ENCODE measurements around the gene DOCK4. TPM values are rescaled to one million over a fixed set of nuclear protein-coding genes. Genes with fewer than 3 reads are reported as not detected.

Gene DOCK4
- total and polyA plus RNA-seq, 5 donors from 2014 or later = 0.44 TPM; not detected in 4

GRCh38 chr7:112118581-112119566, 87.3 kb downstream of the DOCK4 start:
- DNase-seq (no peak), ATAC-seq (ENCODE audit: low read depth in 2 of 2) (no peak)
- H3K9me3 ChIP-seq (ENCODE audit: control insufficient read depth in 2 of 2, low read length in 2 of 2) = no peaks in the 10 kb centered on the region
- H3K4me3 Mint-ChIP-seq = no peak overlapping the region
- H3K27ac Mint-ChIP-seq = no peak overlapping the region
- H3K4me3 ChIP-seq (ENCODE audit: low read depth, low read length) = no peak overlapping the region
- no peaks in the 10 kb centered on the region for H3K4me1 ChIP-seq (ENCODE audit: control insufficient read depth, insufficient read depth, low read length, poor library complexity, severe bottlenecking)
- H3K9me3 Mint-ChIP-seq = peaks cover 0 to 1% (median 0%) of the 10 kb centered on the region in 7 donors
- H3K4me1 Mint-ChIP-seq = no peaks in the 10 kb centered on the region
- no peaks in the 10 kb centered on the region for H3K27me3 ChIP-seq (ENCODE audit: control insufficient read depth, insufficient read depth, low read length)
- no peaks in the 10 kb centered on the region for H3K36me3 Mint-ChIP-seq
- no peaks in the 10 kb centered on the region for H3K36me3 ChIP-seq (ENCODE audit: control insufficient read depth, insufficient read depth, low read length)
- no peak overlapping the region for H3K27ac ChIP-seq (ENCODE audit: insufficient read depth, low read length, poor library complexity, severe bottlenecking)
- peaks cover 15% of the 10 kb centered on the region for H3K27me3 Mint-ChIP-seq

GRCh38 chr7:112116894-112117293, 89.3 kb downstream of the DOCK4 start:
- H3K9me3 ChIP-seq (ENCODE audit: control insufficient read depth in 2 of 2, low read length in 2 of 2) = no peaks in the 10 kb centered on the region
- H3K4me3 ChIP-seq (ENCODE audit: low read depth, low read length) = no peak overlapping the region
- ATAC-seq (ENCODE audit: low read depth in 2 of 2) = no peak
- H3K4me3 Mint-ChIP-seq = no peak overlapping the region
- H3K4me1 Mint-ChIP-seq = no peaks in the 10 kb centered on the region
- H3K27me3 Mint-ChIP-seq = peaks cover 7% of the 10 kb centered on the region
- no peak overlapping the region for H3K27ac ChIP-seq (ENCODE audit: insufficient read depth, low read length, poor library complexity, severe bottlenecking)
- no peaks in the 10 kb centered on the region for H3K4me1 ChIP-seq (ENCODE audit: control insufficient read depth, insufficient read depth, low read length, poor library complexity, severe bottlenecking)
- H3K36me3 ChIP-seq (ENCODE audit: control insufficient read depth, insufficient read depth, low read length) = no peaks in the 10 kb centered on the region
- H3K36me3 Mint-ChIP-seq = no peaks in the 10 kb centered on the region
- H3K9me3 Mint-ChIP-seq = peaks cover 0 to 1% (median 0%) of the 10 kb centered on the region in 7 donors
- no peak overlapping the region for H3K27ac Mint-ChIP-seq
- H3K27me3 ChIP-seq (ENCODE audit: control insufficient read depth, insufficient read depth, low read length) = no peaks in the 10 kb centered on the region
- no peak for DNase-seq

GRCh38 chr7:112116358-112116757, 89.8 kb downstream of the DOCK4 start:
- Histone ChIP-seq H3K27me3 (ENCODE audit: control insufficient read depth, insufficient read depth, low read length) (no peaks in the 10 kb centered on the region), H3K9me3 (ENCODE audit: control insufficient read depth in 2 of 2, low read length in 2 of 2) (no peaks in the 10 kb centered on the region), H3K27ac (ENCODE audit: insufficient read depth, low read length, poor library complexity, severe bottlenecking) (no peak overlapping the region), H3K4me1 (ENCODE audit: control insufficient read depth, insufficient read depth, low read length, poor library complexity, severe bottlenecking) (no peaks in the 10 kb centered on the region), H3K4me3 (ENCODE audit: low read depth, low read length) (no peak overlapping the region), H3K36me3 (ENCODE audit: control insufficient read depth, insufficient read depth, low read length) (no peaks in the 10 kb centered on the region)
- DNase-seq (no peak), ATAC-seq (ENCODE audit: low read depth in 2 of 2) (no peak)
- peaks cover 0 to 1% (median 0%) of the 10 kb centered on the region in 7 donors for H3K9me3 Mint-ChIP-seq
- no peak overlapping the region for H3K27ac Mint-ChIP-seq
- peaks cover 7% of the 10 kb centered on the region for H3K27me3 Mint-ChIP-seq
- no peaks in the 10 kb centered on the region for H3K4me1 Mint-ChIP-seq
- no peaks in the 10 kb centered on the region for H3K36me3 Mint-ChIP-seq
- H3K4me3 Mint-ChIP-seq = no peak overlapping the region

GRCh38 chr7:112115880-112116279, 90.3 kb downstream of the DOCK4 start:
- peaks cover 0 to 1% (median 0%) of the 10 kb centered on the region in 7 donors for H3K9me3 Mint-ChIP-seq
- DNase-seq = no peak
- H3K4me3 Mint-ChIP-seq = no peak overlapping the region
- peaks cover 7% of the 10 kb centered on the region for H3K27me3 Mint-ChIP-seq
- Histone ChIP-seq H3K4me1 (ENCODE audit: control insufficient read depth, insufficient read depth, low read length, poor library complexity, severe bottlenecking) (no peaks in the 10 kb centered on the region), H3K36me3 (ENCODE audit: control insufficient read depth, insufficient read depth, low read length) (no peaks in the 10 kb centered on the region), H3K27me3 (ENCODE audit: control insufficient read depth, insufficient read depth, low read length) (no peaks in the 10 kb centered on the region), H3K27ac (ENCODE audit: insufficient read depth, low read length, poor library complexity, severe bottlenecking) (no peak overlapping the region), H3K4me3 (ENCODE audit: low read depth, low read length) (no peak overlapping the region), H3K9me3 (ENCODE audit: control insufficient read depth in 2 of 2, low read length in 2 of 2) (no peaks in the 10 kb centered on the region)
- ATAC-seq (ENCODE audit: low read depth in 2 of 2) = no peak
- no peaks in the 10 kb centered on the region for H3K36me3 Mint-ChIP-seq
- H3K27ac Mint-ChIP-seq = no peak overlapping the region
- H3K4me1 Mint-ChIP-seq = no peaks in the 10 kb centered on the region

- Histone ChIP-seq H3K36me3 (ENCODE audit: control insufficient read depth, insufficient read depth, low read length) (no peaks in the 10 kb centered on the region), H3K27me3 (ENCODE audit: control insufficient read depth, insufficient read depth, low read length) (no peaks in the 10 kb centered on the region), H3K27ac (ENCODE audit: insufficient read depth, low read length, poor library complexity, severe bottlenecking) (no peak overlapping the region), H3K4me1 (ENCODE audit: control insufficient read depth, insufficient read depth, low read length, poor library complexity, severe bottlenecking) (no peaks in the 10 kb centered on the region), H3K9me3 (ENCODE audit: control insufficient read depth in 2 of 2, low read length in 2 of 2) (no peaks in the 10 kb centered on the region), H3K4me3 (ENCODE audit: low read depth, low read length) (no peak overlapping the region)
- Mint-ChIP-seq H3K36me3 (no peaks in the 10 kb centered on the region), H3K27ac (no peak overlapping the region), H3K9me3 (peaks cover 0 to 1% (median 0%) of the 10 kb centered on the region in 7 donors), H3K27me3 (peaks cover 7% of the 10 kb centered on the region), H3K4me1 (no peaks in the 10 kb centered on the region), H3K4me3 (no peak overlapping the region)
- ATAC-seq (ENCODE audit: low read depth in 2 of 2) (no peak), DNase-seq (no peak)
Observed at GRCh38 chr7:112113913-112114575, 92.2 kb downstream of the DOCK4 start.

GRCh38 chr7:112112822-112113255, 93.4 kb downstream of the DOCK4 start:
- H3K36me3 ChIP-seq (ENCODE audit: control insufficient read depth, insufficient read depth, low read length) = no peaks in the 10 kb centered on the region
- ATAC-seq (ENCODE audit: low read depth in 2 of 2) (no peak), DNase-seq (no peak)
- no peak overlapping the region for H3K27ac Mint-ChIP-seq
- no peaks in the 10 kb centered on the region for H3K36me3 Mint-ChIP-seq
- no peak overlapping the region for H3K4me3 ChIP-seq (ENCODE audit: low read depth, low read length)
- H3K27ac ChIP-seq (ENCODE audit: insufficient read depth, low read length, poor library complexity, severe bottlenecking) = no peak overlapping the region
- no peaks in the 10 kb centered on the region for H3K4me1 ChIP-seq (ENCODE audit: control insufficient read depth, insufficient read depth, low read length, poor library complexity, severe bottlenecking)
- H3K27me3 Mint-ChIP-seq = peaks cover 7% of the 10 kb centered on the region
- no peak overlapping the region for H3K4me3 Mint-ChIP-seq
- no peaks in the 10 kb centered on the region for H3K4me1 Mint-ChIP-seq
- no peaks in the 10 kb centered on the region for H3K9me3 ChIP-seq (ENCODE audit: control insufficient read depth in 2 of 2, low read length in 2 of 2)
- H3K27me3 ChIP-seq (ENCODE audit: control insufficient read depth, insufficient read depth, low read length) = no peaks in the 10 kb centered on the region
- H3K9me3 Mint-ChIP-seq = peaks cover 0 to 1% (median 0%) of the 10 kb centered on the region in 7 donors

DNA sequence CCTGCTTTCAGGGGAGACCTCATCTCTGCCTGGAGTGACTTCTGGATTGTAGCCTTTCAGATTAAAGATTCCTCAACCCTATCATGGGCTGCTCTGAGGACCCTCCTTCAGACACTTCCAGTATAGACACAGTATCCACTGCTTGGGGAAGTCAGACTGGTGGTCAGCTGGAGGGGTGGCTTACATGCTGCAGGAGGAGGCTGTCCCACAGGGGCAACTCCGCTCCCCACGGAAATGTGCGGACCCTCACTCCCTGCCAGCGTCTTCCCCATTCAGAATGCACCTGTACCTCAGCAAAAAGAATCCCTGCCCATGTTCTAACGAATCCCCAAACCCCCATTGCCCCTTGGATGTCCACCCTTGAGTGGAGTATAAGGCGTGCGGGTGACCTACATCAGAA, 95.5 kb downstream of the DOCK4 start:
- Mint-ChIP-seq H3K27ac (no peak overlapping the region), H3K4me1 (no peaks in the 10 kb centered on the region), H3K27me3 (peaks cover under 1% of the 10 kb centered on the region), H3K36me3 (no peaks in the 10 kb centered on the region), H3K4me3 (no peak overlapping the region), H3K9me3 (peaks cover 0 to 1% (median 0%) of the 10 kb centered on the region in 7 donors)
- Histone ChIP-seq H3K4me3 (ENCODE audit: low read depth, low read length) (no peak overlapping the region), H3K27ac (ENCODE audit: insufficient read depth, low read length, poor library complexity, severe bottlenecking) (no peak overlapping the region), H3K4me1 (ENCODE audit: control insufficient read depth, insufficient read depth, low read length, poor library complexity, severe bottlenecking) (no peaks in the 10 kb centered on the region), H3K9me3 (ENCODE audit: control insufficient read depth in 2 of 2, low read length in 2 of 2) (no peaks in the 10 kb centered on the region), H3K27me3 (ENCODE audit: control insufficient read depth, insufficient read depth, low read length) (no peaks in the 10 kb centered on the region), H3K36me3 (ENCODE audit: control insufficient read depth, insufficient read depth, low read length) (no peaks in the 10 kb centered on the region)
- DNase-seq = no peak
- no peak for ATAC-seq (ENCODE audit: low read depth in 2 of 2)
